Measurements from ENCODE around the gene KCNA3.

GRCh38 chr1:110668549-110668948 is 6.2 kb downstream of the KCNA3 start:
- no peak for TF ChIP-seq EP300 (IDR thresholded peaks at IDR 0.05)
- no peak for TF ChIP-seq CTCF (IDR thresholded peaks at IDR 0.05)
- TF ChIP-seq POLR2AphosphoS5 (IDR thresholded peaks at IDR 0.05) = no peak
- no peak for TF ChIP-seq POLR2A (IDR thresholded peaks at IDR 0.05)

All from stomach (tissue), 4 donors.